Cardiac fibroblast (primary cell): Measurements from ENCODE around the gene ANKRD44.

ENCODE experiments used
- DNase-seq, 2 donors: peaks; one replicate each; pipeline versions ENCODE4 v3.0.0 to v3.0.0-alpha.2; 2010; ENCODE audit warnings: low read depth in 2 of 2
- H3K4me3 ChIP-seq, 2 donors: replicated peaks in 1 of 2; 1 replicate in 1 of 2; 2 replicates in 1 of 2; pipeline ENCODE4 v1.5.1; 2011; ENCODE audit warnings: low read depth in 2 of 2, low read length in 2 of 2, mild to moderate bottlenecking in 2 of 2, moderate library complexity in 1 of 2
- CTCF ChIP-seq: IDR thresholded peaks from one replicate; pipeline ENCODE4 v1.5.1; 2011; ENCODE audit warnings: low read depth, mild to moderate bottlenecking, low read length, inconsistent platforms

The ANKRD44 gene

GRCh38 chr2:197250084-197250397, 60.5 kb downstream of the ANKRD44 start:
- TF ChIP-seq CTCF: no peak
- H3K4me3 ChIP-seq: no peak overlapping the region
- no peak for DNase-seq

DNA sequence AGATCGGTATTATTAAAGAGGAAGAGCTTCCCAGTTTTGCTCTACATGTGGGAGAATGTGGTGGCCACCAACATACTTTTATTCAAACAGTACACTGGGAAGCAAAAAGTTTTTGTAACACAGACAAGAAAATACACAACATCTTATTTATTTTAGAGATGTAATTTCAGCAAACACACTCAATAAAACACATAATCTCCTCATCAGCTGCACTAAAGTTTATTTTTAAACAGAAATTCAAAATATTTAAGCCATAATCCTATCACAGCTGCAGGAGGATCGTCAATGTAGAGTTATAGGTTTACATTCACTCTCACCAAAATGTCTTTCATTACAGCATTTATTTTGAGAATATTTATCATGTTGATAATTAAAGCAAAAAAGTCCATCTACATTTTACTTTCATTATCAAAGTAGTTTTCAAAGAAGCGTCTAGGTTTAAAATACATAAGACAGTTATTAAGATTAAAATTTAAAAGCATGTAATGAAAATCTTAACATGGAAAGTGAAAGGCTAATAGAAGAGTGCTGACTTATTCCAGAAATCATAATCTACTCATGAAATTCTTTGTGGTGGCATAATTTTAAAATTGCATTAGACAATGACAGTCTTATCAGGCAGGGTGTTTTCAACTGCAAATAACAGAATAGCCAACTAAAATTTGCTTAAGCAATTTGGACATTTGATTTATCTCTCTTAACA, 61.0 kb downstream of the ANKRD44 start:
- no peak for TF ChIP-seq CTCF
- DNase-seq: no peak
- H3K4me3 ChIP-seq: no peak overlapping the region

DNA sequence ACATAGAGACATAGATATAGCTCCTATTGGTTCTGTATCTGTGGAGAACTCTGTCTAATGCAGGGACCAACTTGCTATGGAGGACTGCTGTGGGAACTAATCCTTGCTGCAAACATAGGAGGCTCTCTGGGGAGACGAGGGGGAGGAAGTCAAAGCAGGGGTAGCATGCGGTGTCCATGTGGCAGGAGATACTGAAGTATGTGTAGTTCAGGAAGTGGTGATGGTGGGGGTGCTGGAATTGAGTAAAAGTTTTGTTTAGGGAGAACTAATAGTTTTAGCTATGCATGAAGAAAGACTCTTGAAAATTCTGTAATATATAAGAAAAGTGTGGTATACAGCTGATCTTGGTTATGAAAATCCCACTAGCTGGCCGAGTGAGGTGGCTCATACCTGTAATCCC, 62.0 kb downstream of the ANKRD44 start:
- peak; percentile 26 to 67 for DNase-seq
- no peak overlapping the region for H3K4me3 ChIP-seq
- no peak for TF ChIP-seq CTCF

GRCh38 chr2:197248001-197248401, 62.6 kb downstream of the ANKRD44 start:
- no peak overlapping the region for H3K4me3 ChIP-seq
- DNase-seq: no peak
- TF ChIP-seq CTCF: no peak

DNA sequence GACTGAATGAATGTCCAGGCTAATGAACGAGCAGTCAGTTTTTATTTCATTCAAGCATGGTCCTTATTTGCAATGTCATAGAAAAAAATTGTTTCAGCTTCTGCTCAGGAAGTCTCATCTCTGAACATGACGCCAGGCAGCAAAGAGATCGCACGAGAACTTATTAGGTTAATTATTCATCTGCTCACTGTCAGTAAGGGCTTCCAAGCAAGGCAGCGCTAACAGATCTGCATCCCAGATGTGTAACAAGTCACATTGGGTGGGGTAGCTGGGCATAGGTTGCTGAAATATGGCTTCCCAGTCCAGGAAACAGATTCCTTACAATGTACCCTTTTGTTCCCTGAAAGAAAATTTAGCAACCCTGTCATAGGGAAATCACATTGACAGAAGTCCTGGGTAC, 63.5 kb downstream of the ANKRD44 start:
- no peak for TF ChIP-seq CTCF
- no peak overlapping the region for H3K4me3 ChIP-seq
- DNase-seq: no peak

DNA sequence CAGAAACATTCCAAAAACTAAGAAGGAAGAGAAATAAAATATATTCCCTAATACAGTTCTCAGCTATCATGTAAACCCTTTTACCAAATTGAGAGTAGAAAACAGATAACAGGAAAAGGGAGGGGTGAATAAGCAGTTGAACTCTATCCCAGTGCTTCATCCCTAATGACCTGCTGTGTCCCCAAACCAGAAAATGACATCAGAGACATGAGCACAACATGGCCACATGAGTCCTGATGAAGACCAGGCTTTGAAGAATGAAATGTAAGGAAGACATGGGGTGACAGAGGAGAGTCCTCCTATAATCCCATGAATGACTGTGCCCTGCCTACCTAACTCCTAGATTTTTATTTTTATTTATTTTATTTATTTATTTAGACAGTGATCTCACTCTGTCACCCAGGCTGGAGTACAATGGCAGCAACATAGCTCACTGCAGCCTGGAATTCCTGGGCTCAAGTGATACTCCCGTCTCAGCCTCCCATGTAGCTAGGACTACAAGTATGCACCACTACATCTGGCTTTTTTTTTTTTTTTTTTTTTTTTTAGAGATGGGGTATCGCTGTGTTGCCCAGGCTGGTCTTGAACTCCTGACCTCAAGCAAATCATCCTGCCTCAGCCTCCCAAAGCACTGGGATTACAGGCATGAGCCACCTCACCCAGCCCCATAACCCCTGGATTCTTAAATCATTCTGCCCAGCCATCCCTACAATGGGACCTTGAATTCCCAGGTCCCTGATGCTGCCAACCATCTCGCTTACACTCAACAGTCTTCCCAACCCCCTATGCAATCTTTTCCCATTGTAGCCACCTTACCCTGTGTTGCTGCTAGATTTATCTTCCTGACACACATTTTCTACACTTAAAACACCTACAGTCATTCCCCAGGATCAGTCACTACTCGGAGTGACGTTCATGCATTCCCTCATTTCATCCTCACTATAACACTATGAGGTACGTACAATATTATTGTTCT, 64.5 kb downstream of the ANKRD44 start:
- H3K4me3 ChIP-seq: no peak overlapping the region
- no peak for TF ChIP-seq CTCF
- DNase-seq: no peak
